Activated CD4-positive, alpha-beta T cell treated with anti-CD3 and anti-CD28 coated beads, Interleukin-2, amount 10 ng/mL, durations not matched to agents 24 days and 14 days (primary cell): ENCODE measurements around the gene PSMD14. TPM values are rescaled to one million over a fixed set of nuclear protein-coding genes. Genes with fewer than 3 reads are reported as not detected.

Source experiments
- DNase-seq: peaks from one replicate; pipeline ENCODE4 v3.0.0; 2022
- H3K27ac Mint-ChIP-seq: one replicate; pipeline ENCODE4 v1.8.0; 2022; ENCODE audit warnings: mild to moderate bottlenecking, mixed read lengths
- H3K27me3 Mint-ChIP-seq: one replicate; pipeline ENCODE4 v1.8.0; 2022; ENCODE audit warnings: mixed read lengths
- H3K36me3 Mint-ChIP-seq: one replicate; pipeline ENCODE4 v1.8.0; 2022; ENCODE audit warnings: low read depth, mild to moderate bottlenecking, mixed read lengths
- H3K4me1 Mint-ChIP-seq: one replicate; pipeline ENCODE4 v1.8.0; 2021; ENCODE audit warnings: mixed read lengths
- H3K4me3 Mint-ChIP-seq: one replicate; pipeline ENCODE4 v1.8.0; 2022; ENCODE audit warnings: mild to moderate bottlenecking, moderate library complexity, mixed read lengths
- H3K9me3 Mint-ChIP-seq: one replicate; pipeline ENCODE4 v1.8.0; 2021; ENCODE audit warnings: mixed read lengths
- intact Hi-C: fragments of 100-400 bp; cut with micrococcal nuclease; formaldehyde crosslinking; loops from one replicate; pipeline ENCODE4 v1.15.1; 2023
- total RNA-seq: library from RNA; stranded (reverse); gene quantifications from 2 replicates; pipeline ENCODE4 v1.2.3, GENCODE V29; 2022

PSMD14 gene
- total RNA-seq, 1 donor from 2014 or later, result 113 TPM

DNA sequence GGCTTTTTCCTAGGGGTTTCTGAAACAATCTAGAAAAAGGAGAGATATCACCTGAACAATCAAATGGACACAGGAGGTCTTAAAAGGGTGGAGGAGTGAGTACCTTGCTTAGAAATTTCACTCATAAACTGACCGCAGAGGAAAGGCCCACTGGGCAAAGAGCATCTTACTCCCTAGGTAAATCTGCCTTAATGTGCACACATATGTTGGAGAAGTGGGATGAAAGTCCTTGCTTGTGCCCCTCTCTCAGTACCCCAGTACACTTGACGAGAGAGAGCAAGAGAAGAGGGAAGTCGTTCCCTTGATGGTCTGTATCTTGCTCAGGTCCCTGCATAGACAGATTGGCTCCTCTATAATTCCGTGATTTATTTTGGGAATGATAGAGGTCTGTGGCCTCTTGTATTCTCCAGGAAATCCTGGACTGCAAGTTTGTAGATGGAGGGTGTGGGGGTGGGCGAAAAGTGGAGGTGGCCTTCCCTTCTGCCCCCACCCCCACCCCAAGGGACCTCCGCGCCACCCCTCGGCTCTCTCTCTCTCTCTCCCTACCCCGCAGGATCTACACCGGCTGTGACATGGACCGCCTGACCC lies 114.7 kb downstream of the PSMD14 start:
- no peak for DNase-seq
- Mint-ChIP-seq H3K4me3 (peak overlapping the region; percentile 66), H3K27ac (peak overlapping the region; percentile 45), H3K4me1 (peaks cover 38% of the 10 kb centered on the region), H3K9me3 (peaks cover 15% of the 10 kb centered on the region), H3K36me3 (peaks cover 13% of the 10 kb centered on the region), H3K27me3 (peaks cover 88% of the 10 kb centered on the region)
- intact Hi-C loops, result loop anchor here (10.0 kb wide), 1 partner anchor 702 kb away; no protein-coding TSS in a partner anchor

- Mint-ChIP-seq H3K9me3 (peaks cover 15% of the 10 kb centered on the region), H3K36me3 (peaks cover 13% of the 10 kb centered on the region), H3K4me3 (peak overlapping the region; percentile 77), H3K4me1 (peaks cover 32% of the 10 kb centered on the region), H3K27ac (peak overlapping the region; percentile 82), H3K27me3 (peaks cover 86% of the 10 kb centered on the region)
- intact Hi-C loops, result loop anchor here (10.0 kb wide), 1 partner anchor 701 kb away; no protein-coding TSS in a partner anchor
- peak; percentile 69 for DNase-seq
These were observed 115.5 kb downstream of the PSMD14 start for GRCh38 chr2:161423421-161424393.

DNA sequence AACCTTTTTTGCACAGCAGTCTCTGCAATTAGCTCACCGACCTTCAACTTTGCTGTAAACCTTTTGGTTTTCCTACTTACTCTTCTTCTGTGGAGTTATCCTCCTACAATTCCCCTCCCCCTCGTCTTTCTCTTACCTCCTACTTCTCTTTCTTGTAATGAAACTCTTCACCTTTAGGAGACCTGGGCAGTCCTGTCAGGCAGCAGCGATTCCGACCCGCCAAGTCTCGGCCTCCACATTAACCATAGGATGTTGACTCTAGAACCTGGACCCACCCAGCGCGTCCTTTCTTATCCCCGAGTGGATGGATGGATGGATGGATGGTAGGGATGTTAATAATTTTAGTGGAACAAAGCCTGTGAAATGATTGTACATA lies 116.2 kb downstream of the PSMD14 start:
- Mint-ChIP-seq H3K27ac (peak overlapping the region; percentile 82), H3K4me1 (peaks cover 27% of the 10 kb centered on the region), H3K4me3 (peak overlapping the region; percentile 77), H3K36me3 (peaks cover 13% of the 10 kb centered on the region), H3K9me3 (peaks cover 15% of the 10 kb centered on the region), H3K27me3 (peaks cover 86% of the 10 kb centered on the region)
- DNase-seq, result peak; percentile 65
- intact Hi-C loops, result loop anchor here (10.0 kb wide), 1 partner anchor 700 kb away; no protein-coding TSS in a partner anchor

GRCh38 chr2:161424891-161425727 lies 116.9 kb downstream of the PSMD14 start:
- Mint-ChIP-seq H3K9me3 (peaks cover 15% of the 10 kb centered on the region), H3K4me3 (peak overlapping the region; percentile 77), H3K36me3 (peaks cover 13% of the 10 kb centered on the region), H3K27ac (peak overlapping the region; percentile 39), H3K27me3 (peaks cover 86% of the 10 kb centered on the region), H3K4me1 (peaks cover 27% of the 10 kb centered on the region)
- intact Hi-C loops, result loop anchor here (5.0 to 10.0 kb wide), 3 partner anchors 197 to 700 kb away; partner anchors contain the start of gene SLC4A10
- DNase-seq, result no peak

GRCh38 chr2:161425728-161426454 lies 117.7 kb downstream of the PSMD14 start:
- no peak overlapping the region for H3K4me3 Mint-ChIP-seq
- peaks cover 86% of the 10 kb centered on the region for H3K27me3 Mint-ChIP-seq
- no peak overlapping the region for H3K27ac Mint-ChIP-seq
- H3K36me3 Mint-ChIP-seq, result peaks cover 12% of the 10 kb centered on the region
- intact Hi-C loops, result loop anchor here (1.0 to 10.0 kb wide), 4 partner anchors 8 to 699 kb away; partner anchors contain the start of gene SLC4A10
- peaks cover 23% of the 10 kb centered on the region for H3K4me1 Mint-ChIP-seq
- DNase-seq, result no peak
- H3K9me3 Mint-ChIP-seq, result peaks cover 15% of the 10 kb centered on the region

- H3K4me1 Mint-ChIP-seq, result peaks cover 23% of the 10 kb centered on the region
- peaks cover 15% of the 10 kb centered on the region for H3K9me3 Mint-ChIP-seq
- peaks cover 12% of the 10 kb centered on the region for H3K36me3 Mint-ChIP-seq
- no peak overlapping the region for H3K27ac Mint-ChIP-seq
- peak; percentile 61 for DNase-seq
- H3K27me3 Mint-ChIP-seq, result peaks cover 84% of the 10 kb centered on the region
- H3K4me3 Mint-ChIP-seq, result peak overlapping the region; percentile 64
- intact Hi-C loops, result loop anchor here (1.0 to 10.0 kb wide), 4 partner anchors 8 to 698 kb away; partner anchors contain the start of gene SLC4A10
These were observed 118.3 kb downstream of the PSMD14 start for GRCh38 chr2:161426455-161426921.

DNA sequence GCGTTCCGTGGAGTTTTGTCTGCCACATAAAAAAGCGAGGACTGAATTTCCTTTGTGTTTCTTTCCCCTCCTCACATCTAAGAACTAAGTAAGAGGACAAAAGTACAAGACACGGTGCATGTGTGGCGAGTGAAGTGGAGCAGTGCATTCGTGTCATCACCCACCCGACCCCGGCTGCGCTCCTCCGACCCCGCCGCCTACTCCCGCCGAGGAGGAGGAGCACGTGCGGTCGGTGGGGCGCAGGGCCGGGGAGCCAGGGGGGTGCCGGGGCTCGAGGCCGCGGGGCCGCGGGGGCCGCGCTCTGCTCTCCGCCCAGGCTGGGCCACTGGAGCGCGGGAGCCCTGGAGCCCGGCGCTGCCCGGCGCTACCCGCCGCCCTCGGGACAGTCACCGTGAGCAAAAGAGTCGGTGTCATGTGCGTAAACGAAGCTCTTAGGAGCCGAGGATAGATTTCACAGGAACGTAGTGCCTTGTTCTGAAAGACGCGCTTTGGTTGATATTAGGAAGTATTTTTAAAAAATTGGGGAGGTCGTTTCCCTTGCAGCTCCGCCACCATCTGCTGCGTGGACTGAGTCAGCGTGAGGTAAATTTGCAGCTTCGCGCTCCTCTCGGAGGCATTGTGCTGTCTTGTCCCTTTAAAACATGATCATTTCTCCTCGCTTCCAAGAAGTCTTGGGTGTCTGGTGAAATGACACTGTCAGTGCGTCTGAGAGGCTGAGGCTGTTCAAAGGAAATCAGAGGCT lies 118.9 kb downstream of the PSMD14 start:
- Mint-ChIP-seq H3K27me3 (peaks cover 84% of the 10 kb centered on the region), H3K27ac (peak overlapping the region; percentile 60), H3K9me3 (peaks cover 15% of the 10 kb centered on the region), H3K4me1 (peaks cover 23% of the 10 kb centered on the region), H3K36me3 (peaks cover 7% of the 10 kb centered on the region), H3K4me3 (peak overlapping the region; percentile 72)
- DNase-seq, result peak; percentile 75
- intact Hi-C loops, result loop anchor here (1.0 to 10.0 kb wide), 5 partner anchors 9 to 698 kb away; partner anchors contain the start of gene SLC4A10

DNA sequence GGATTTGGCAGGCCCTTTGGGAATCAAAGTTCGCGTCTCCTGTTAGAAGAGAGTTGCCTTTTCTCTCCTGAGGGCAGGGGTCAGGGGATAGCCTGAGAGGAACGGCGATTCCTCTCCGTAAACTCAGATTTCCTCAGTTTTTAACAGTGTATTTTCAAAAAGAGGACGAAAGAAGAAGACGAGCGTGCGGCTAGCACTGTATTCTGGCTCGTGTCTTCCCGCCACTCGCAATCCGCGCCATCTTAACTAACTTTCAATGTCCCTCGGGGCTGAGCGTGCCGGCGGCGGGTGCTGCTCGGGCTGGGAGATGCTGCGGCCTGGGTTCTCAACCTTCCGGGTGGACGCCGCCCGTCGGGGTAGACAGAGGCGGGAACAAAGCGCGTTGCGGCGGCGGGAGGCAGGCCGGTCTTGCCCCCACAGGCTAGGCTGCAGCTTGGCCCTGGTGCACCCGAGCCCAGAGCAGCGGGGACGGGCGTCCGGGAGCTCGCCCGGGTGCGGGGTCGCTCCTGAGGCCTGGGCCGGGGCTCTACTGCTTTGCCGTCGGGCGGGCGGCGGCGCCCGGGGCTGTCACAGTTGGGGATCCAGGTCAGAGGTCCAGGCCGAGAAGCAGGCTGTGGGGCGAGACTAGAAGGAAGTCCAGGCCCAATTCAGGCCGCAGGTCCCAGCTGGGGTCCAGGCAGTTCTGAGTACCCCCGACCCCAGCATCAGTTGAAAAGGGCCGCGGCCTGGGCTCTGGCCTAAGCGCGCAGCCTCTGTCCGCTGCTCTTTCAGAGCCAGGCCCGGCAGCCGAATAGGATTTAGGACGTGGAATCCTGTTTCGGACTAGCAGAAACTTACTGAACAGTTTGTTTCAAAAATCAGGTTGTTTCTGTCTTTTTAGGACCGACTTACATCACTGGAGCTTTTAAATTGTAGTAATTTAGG lies 119.7 kb downstream of the PSMD14 start:
- Mint-ChIP-seq H3K9me3 (peaks cover 15% of the 10 kb centered on the region), H3K27ac (peak overlapping the region; percentile 20), H3K27me3 (peaks cover 80% of the 10 kb centered on the region), H3K4me1 (peaks cover 17% of the 10 kb centered on the region), H3K4me3 (peak overlapping the region; percentile 72), H3K36me3 (peaks cover 7% of the 10 kb centered on the region)
- intact Hi-C loops, result loop anchor here (1.0 to 10.0 kb wide), 4 partner anchors 13 to 697 kb away; partner anchors contain the start of gene SLC4A10
- DNase-seq, result peak; percentile 62

GRCh38 chr2:161430386-161430785 lies 122.2 kb downstream of the PSMD14 start:
- no peak for DNase-seq
- Mint-ChIP-seq H3K27ac (no peak overlapping the region), H3K27me3 (peaks cover 79% of the 10 kb centered on the region), H3K4me3 (no peak overlapping the region), H3K9me3 (peaks cover 6% of the 10 kb centered on the region), H3K4me1 (peaks cover 9% of the 10 kb centered on the region), H3K36me3 (peaks cover 4% of the 10 kb centered on the region)
- intact Hi-C loops, result no loop called here

DNA sequence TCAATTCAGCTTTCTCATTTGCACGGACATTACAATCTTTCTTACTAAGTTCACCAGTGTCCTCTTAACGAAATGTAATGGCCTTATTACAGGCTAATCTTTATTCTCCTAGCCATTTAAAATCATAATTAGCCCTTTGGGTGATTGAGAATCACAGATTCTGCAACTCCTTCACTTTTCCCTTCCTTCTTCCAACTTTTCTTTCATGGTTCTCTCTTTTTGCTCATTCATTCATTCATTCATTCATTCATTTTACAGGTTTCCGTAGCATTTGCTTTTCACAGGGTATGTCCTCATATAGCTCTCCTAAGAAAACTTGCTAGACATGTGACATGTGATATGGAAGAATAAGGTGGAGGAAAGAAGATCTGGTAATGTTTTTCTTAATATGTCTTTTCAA lies 123.9 kb downstream of the PSMD14 start:
- intact Hi-C loops, result no loop called here
- Mint-ChIP-seq H3K27me3 (peaks cover 73% of the 10 kb centered on the region), H3K4me1 (peaks cover 7% of the 10 kb centered on the region)

DNA sequence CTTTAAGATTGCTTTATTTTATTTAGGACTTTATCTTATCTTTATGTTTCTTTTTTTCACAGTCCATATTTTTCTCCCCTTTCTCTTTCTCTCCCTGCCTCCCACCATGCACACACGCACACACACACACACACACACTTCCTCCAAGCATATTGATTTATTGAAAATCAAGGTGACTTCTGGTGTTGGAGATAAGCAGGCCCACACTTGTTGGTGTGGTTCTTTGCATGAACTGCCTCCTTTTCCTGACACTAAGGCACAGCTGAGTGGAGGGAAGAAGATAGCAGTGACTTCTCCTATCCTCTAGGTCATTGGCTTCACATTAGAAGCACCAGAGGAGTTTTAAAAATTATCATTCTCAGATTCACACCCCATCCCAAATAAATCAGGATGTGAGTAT lies 125.9 kb downstream of the PSMD14 start:
- Mint-ChIP-seq H3K27me3 (peaks cover 68% of the 10 kb centered on the region), H3K9me3 (no peaks in the 10 kb centered on the region), H3K27ac (no peak overlapping the region), H3K4me1 (no peaks in the 10 kb centered on the region), H3K4me3 (no peak overlapping the region), H3K36me3 (no peaks in the 10 kb centered on the region)
- DNase-seq, result no peak
- intact Hi-C loops, result no loop called here

More for the DNA sequence above, 123.9 kb downstream of the PSMD14 start:
- peaks cover 3% of the 10 kb centered on the region for H3K9me3 Mint-ChIP-seq
- peaks cover 2% of the 10 kb centered on the region for H3K36me3 Mint-ChIP-seq
- no peak overlapping the region for H3K4me3 Mint-ChIP-seq
- DNase-seq, result no peak
- H3K27ac Mint-ChIP-seq, result no peak overlapping the region
